Heart left ventricle (tissue), 13 donors: ENCODE data around the gene VENTX.

ENCODE experiments used
- CTCF ChIP-seq, 12 donors: fragments of 200-600 bp; sonication (generic) in 4 of 12; IDR thresholded peaks; one replicate each; pipeline versions ENCODE4 v1.5.0 to v1.8.0; 2018 to 2022; ENCODE audit warnings: antibody characterized with exemption in 12 of 12, mild to moderate bottlenecking in 5 of 12
- POLR2A ChIP-seq, 2 donors: fragments of 450-650 bp; IDR thresholded peaks; one replicate each; pipeline ENCODE4 v1.6.1; 2017; ENCODE audit warnings: antibody characterized with exemption in 2 of 2, mild to moderate bottlenecking in 2 of 2, moderate library complexity in 2 of 2
- donor health status: ischemic (EF 13 %, LVEDD 7.1; RV severe dilation, severe dysfunction).
- donor health status: DM: no; HTN: yes; CAD: no.
- donor health status: DM: no; HTN: no; CAD: no.
- donor health status: ischemic (EF 25% LVEDD 6.9; RV normal size, moderate dysfunction).
- donor health status: ischemic (EF 25% LVEDD 5.7; RV mildly dilated, moderate dysfunction).
- donor health status: ischemic (EF 35%, LVEDD 5.7; RV mildly dilated, moderate dysfunction).
- donor health status: nonischemic (EF 11% LVEDD 7.7; RV severe dilation, severe dysfunction).
- donor health status: DM: yes; HTN: yes; CAD: no.
- donor health status: PGD.
- donor health status: ischemic (EF 29% LVEDD 5.4; RV normal size, mild dysfunction).
- donor health status: nonischemic (EF 23%, LVEDD 6.1; RV moderate dilation, normal function).

GRCh38 chr10:133276100-133276434 is 38.4 kb downstream of the VENTX start:
- TF ChIP-seq CTCF (IDR thresholded peaks at IDR 0.05) (no peak), POLR2A (IDR thresholded peaks at IDR 0.05) (no peak)
